GM12878 (cell line): ENCODE data around the gene TMEM184C. TPM values are rescaled to one million over a fixed set of nuclear protein-coding genes. Genes with fewer than 3 reads are reported as not detected.

Experiments used
- EED ChIP-seq: sonication (generic); IDR thresholded peaks from 2 replicates; pipeline ENCODE4 v1.6.1; 2016; ENCODE audit warnings: antibody characterized with exemption, low read depth
- NR2C1 ChIP-seq: fragments of 450-650 bp; IDR thresholded peaks from 2 replicates; pipeline ENCODE4 v1.6.1; 2017; ENCODE audit warnings: antibody characterized with exemption, mild to moderate bottlenecking, moderate library complexity
- POLR2AphosphoS2 ChIP-seq: IDR thresholded peaks from 2 replicates; pipeline ENCODE4 v1.6.1; 2011; ENCODE audit warnings: low read depth, mild to moderate bottlenecking, low read length, improper control_type of control experiment, moderate library complexity
- RCOR1 ChIP-seq: conservative IDR thresholded peaks from 2 replicates; pipeline ENCODE4 v1.6.1; 2012; ENCODE audit warnings: low read depth, low read length, improper control_type of control experiment
- SMC3 ChIP-seq: IDR thresholded peaks from 2 replicates; pipeline ENCODE4 v1.6.1; 2011; ENCODE audit warnings: low read length, improper control_type of control experiment, borderline replicate concordance
- ZZZ3 ChIP-seq: IDR thresholded peaks from 2 replicates; pipeline ENCODE4 v1.6.1; 2011; ENCODE audit warnings: low read depth; ENCODE audit not compliant: control insufficient read depth, insufficient read length
- polyA plus RNA-seq, 11 experiments: library from polyadenylated mRNA; depleted of rRNA in 4 of 11; unstranded in 6 of 11; stranded (reverse) in 5 of 11; fragments of >200 nt; fragmentation: Nextera tagmentation in 4 of 11; fragmentation: Illumina TruSeq in 1 of 11; extraction: Ambion mirVana in 4 of 11; extraction: Trizol in 1 of 11; gene quantifications; 1 replicate in 1 of 11; 2 replicates in 10 of 11; pipeline versions ENCODE4 v1.2.1 to v1.2.3, GENCODE V29; 2011 to 2016; ENCODE audit warnings: inconsistent platforms in 2 of 11, missing spikeins in 2 of 11, low read depth in 1 of 11
- total RNA-seq, 4 experiments: library from RNA; depleted of rRNA in 3 of 4; stranded (reverse); fragments of >200 nt in 3 of 4; fragmentation: Illumina TruSeq in 1 of 4; extraction: Trizol in 1 of 4; gene quantifications; 2 replicates each; pipeline versions ENCODE4 v1.2.1 to v1.2.3, GENCODE V29; 2013 to 2021
- TF ChIP-seq, protein P1 (sequence below): fragments of 450-650 bp; IDR thresholded peaks from 2 replicates; pipeline ENCODE4 v1.6.1; 2017; ENCODE audit warnings: mild to moderate bottlenecking, moderate library complexity
- TF ChIP-seq, protein P2 (sequence below): fragments of 450-650 bp; IDR thresholded peaks from 2 replicates; pipeline ENCODE4 v1.6.1; 2018; ENCODE audit warnings: borderline replicate concordance, mild to moderate bottlenecking; ENCODE audit not compliant: partially characterized antibody

Gene TMEM184C
- total and polyA plus RNA-seq, 10 of the 15 experiments (the other 5 are each of a cell fraction or from before 2014, with no cell fraction given), result 3.4 to 22.6 (median 18.2) TPM

DNA sequence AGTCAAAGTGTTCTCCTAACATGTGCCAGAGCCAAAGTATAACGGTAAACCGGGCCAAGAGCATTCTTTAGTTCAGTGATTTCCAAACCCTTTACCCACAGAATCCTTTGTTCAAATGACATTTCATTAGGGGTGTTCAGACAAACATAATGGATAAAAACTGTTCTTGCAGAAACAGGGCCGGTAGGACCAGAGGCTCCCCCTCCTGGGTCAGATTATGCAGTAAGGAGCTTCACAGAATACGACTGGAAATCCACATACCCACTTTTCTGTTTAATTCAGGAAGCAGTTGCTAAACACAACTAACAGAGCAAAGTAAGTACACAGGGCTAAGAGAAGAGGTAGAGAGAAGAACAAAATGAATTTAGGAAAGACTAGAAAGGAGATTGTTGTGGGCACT lies 46.6 kb upstream of the TMEM184C start (continued):
- no peak for TF ChIP-seq NR2C1
- no peak for TF ChIP-seq ZZZ3
- TF ChIP-seq, protein P1, sequence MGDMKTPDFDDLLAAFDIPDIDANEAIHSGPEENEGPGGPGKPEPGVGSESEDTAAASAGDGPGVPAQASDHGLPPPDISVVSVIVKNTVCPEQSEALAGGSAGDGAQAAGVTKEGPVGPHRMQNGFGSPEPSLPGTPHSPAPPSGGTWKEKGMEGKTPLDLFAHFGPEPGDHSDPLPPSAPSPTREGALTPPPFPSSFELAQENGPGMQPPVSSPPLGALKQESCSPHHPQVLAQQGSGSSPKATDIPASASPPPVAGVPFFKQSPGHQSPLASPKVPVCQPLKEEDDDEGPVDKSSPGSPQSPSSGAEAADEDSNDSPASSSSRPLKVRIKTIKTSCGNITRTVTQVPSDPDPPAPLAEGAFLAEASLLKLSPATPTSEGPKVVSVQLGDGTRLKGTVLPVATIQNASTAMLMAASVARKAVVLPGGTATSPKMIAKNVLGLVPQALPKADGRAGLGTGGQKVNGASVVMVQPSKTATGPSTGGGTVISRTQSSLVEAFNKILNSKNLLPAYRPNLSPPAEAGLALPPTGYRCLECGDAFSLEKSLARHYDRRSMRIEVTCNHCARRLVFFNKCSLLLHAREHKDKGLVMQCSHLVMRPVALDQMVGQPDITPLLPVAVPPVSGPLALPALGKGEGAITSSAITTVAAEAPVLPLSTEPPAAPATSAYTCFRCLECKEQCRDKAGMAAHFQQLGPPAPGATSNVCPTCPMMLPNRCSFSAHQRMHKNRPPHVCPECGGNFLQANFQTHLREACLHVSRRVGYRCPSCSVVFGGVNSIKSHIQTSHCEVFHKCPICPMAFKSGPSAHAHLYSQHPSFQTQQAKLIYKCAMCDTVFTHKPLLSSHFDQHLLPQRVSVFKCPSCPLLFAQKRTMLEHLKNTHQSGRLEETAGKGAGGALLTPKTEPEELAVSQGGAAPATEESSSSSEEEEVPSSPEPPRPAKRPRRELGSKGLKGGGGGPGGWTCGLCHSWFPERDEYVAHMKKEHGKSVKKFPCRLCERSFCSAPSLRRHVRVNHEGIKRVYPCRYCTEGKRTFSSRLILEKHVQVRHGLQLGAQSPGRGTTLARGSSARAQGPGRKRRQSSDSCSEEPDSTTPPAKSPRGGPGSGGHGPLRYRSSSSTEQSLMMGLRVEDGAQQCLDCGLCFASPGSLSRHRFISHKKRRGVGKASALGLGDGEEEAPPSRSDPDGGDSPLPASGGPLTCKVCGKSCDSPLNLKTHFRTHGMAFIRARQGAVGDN, result no peak
- no peak for TF ChIP-seq SMC3
- TF ChIP-seq RCOR1, result no peak
- no peak for TF ChIP-seq POLR2AphosphoS2
- TF ChIP-seq, protein P2, sequence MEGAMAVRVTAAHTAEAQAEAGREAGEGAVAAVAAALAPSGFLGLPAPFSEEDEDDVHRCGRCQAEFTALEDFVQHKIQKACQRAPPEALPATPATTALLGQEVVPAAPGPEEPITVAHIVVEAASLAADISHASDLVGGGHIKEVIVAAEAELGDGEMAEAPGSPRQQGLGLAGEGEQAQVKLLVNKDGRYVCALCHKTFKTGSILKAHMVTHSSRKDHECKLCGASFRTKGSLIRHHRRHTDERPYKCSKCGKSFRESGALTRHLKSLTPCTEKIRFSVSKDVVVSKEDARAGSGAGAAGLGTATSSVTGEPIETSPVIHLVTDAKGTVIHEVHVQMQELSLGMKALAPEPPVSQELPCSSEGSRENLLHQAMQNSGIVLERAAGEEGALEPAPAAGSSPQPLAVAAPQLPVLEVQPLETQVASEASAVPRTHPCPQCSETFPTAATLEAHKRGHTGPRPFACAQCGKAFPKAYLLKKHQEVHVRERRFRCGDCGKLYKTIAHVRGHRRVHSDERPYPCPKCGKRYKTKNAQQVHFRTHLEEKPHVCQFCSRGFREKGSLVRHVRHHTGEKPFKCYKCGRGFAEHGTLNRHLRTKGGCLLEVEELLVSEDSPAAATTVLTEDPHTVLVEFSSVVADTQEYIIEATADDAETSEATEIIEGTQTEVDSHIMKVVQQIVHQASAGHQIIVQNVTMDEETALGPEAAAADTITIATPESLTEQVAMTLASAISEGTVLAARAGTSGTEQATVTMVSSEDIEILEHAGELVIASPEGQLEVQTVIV, result no peak
- TF ChIP-seq EED, result no peak
